Psoas muscle (tissue), 8 donors: ENCODE results near the gene ATP6V1G2. TPM values are rescaled to one million over a fixed set of nuclear protein-coding genes. Genes with fewer than 3 reads are reported as not detected.

Experiments used
- ATAC-seq, 4 donors: fragments of 200-7000 bp; cut with Tn5 transposase; one replicate each; pipeline ENCODE4 v1.9.1; 2020; ENCODE audit warnings: moderate library complexity in 3 of 4, mild to moderate bottlenecking in 2 of 4
- DNase-seq, 2 donors: peaks; one replicate each; pipeline ENCODE4 v3.0.0-alpha.2; 2020
- H3K27ac ChIP-seq: fragments of 200-600 bp; one replicate; pipeline ENCODE4 v1.8.0; 2022
- H3K27me3 ChIP-seq, 3 donors: fragments of 200-600 bp in 1 of 3; one replicate each; pipeline versions ENCODE4 v1.6.1 to v1.8.0; 2013 to 2022; ENCODE audit warnings: low read length in 2 of 3, mild to moderate bottlenecking in 2 of 3, moderate library complexity in 1 of 3; ENCODE audit not compliant: insufficient read depth in 3 of 3
- H3K36me3 ChIP-seq, 2 donors: fragments of 200-600 bp in 1 of 2; one replicate each; pipeline versions ENCODE4 v1.6.1 to v1.8.0; 2013 to 2022; ENCODE audit warnings: low read depth in 1 of 2, mild to moderate bottlenecking in 1 of 2, moderate library complexity in 1 of 2; ENCODE audit not compliant: insufficient read depth in 1 of 2
- H3K4me1 ChIP-seq: fragments of 200-600 bp; one replicate; pipeline ENCODE4 v1.8.0; 2022
- H3K4me3 ChIP-seq: fragments of 200-600 bp; one replicate; pipeline ENCODE4 v1.8.0; 2022; ENCODE audit warnings: mild to moderate bottlenecking
- H3K9me3 ChIP-seq: fragments of 200-600 bp; one replicate; pipeline ENCODE4 v1.8.0; 2022
- WGBS, 3 donors: extraction: QIAGEN DNeasy Blood & Tissue Kit; methylation state at CpG; one replicate each; pipeline versions ENCODE4 v1.1.6 to v1.1.7; 2013; 5-methylcytosine and 5-hydroxymethylcytosine counted together
- intact Hi-C, 2 donors: fragments of 100-400 bp; cut with DNase I; formaldehyde crosslinking; loops; one replicate each; pipeline versions ENCODE4 v1.11.0 to v1.14.2; 2022
- polyA plus RNA-seq, 3 donors: library from polyadenylated mRNA; stranded (reverse); fragments of 200-250 nt; gene quantifications; one replicate each; pipeline ENCODE4 v1.2.3, GENCODE V29; 2013
- total RNA-seq, 4 donors: library from RNA; stranded (reverse); fragmentation: NEBNext Ultra II Directional in 2 of 4; extraction: Animal tissue kit (Norgen Biotek cat#: 25700) in 2 of 4; gene quantifications; one replicate each; pipeline versions ENCODE4 v1.2.1 to v1.2.4, GENCODE V29; 2021 to 2023
- TF ChIP-seq, protein P1 (sequence below): fragments of 200-600 bp; IDR thresholded peaks from one replicate; pipeline ENCODE4 v1.8.0; 2022; ENCODE audit warnings: antibody characterized with exemption
- donor health status: healthy with polysubstance abuse.
- donor health status: DM: no; HTN: no; CAD: no; lungs with moderate emphysema.
- donor health status: Bipolar disorder and iron deficiency.
- donor health status: healthy.
- donor health status: DM: yes; HTN: yes; CAD: no.
- donor health status: DM: no; HTN: no; CAD: no.
- donor health status: DM: no; HTN: no; CAD: no.
- donor health status: DM: yes; HTN: yes; CAD: no.

ATP6V1G2 gene
- total and polyA plus RNA-seq, 7 donors, result 0.66 to 4.7 (median 1.2) TPM

DNA sequence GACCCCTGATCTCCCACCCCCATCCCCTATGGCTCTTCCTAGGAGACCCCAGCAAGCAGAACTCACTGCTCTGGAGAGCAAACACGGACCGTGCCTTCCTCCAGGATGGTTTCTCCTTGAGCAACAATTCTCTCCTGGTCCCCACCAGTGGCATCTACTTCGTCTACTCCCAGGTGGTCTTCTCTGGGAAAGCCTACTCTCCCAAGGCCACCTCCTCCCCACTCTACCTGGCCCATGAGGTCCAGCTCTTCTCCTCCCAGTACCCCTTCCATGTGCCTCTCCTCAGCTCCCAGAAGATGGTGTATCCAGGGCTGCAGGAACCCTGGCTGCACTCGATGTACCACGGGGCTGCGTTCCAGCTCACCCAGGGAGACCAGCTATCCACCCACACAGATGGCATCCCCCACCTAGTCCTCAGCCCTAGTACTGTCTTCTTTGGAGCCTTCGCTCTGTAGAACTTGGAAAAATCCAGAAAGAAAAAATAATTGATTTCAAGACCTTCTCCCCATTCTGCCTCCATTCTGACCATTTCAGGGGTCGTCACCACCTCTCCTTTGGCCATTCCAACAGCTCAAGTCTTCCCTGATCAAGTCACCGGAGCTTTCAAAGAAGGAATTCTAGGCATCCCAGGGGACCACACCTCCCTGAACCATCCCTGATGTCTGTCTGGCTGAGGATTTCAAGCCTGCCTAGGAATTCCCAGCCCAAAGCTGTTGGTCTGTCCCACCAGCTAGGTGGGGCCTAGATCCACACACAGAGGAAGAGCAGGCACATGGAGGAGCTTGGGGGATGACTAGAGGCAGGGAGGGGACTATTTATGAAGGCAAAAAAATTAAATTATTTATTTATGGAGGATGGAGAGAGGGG, 27.1 kb upstream of the ATP6V1G2 start:
- intact Hi-C loops, result no loop called here
- Histone ChIP-seq H3K36me3 (no peaks in the 10 kb centered on the region), H3K4me3 (no peak overlapping the region), H3K27me3 (no peaks in the 10 kb centered on the region), H3K9me3 (no peaks in the 10 kb centered on the region), H3K4me1 (no peaks in the 10 kb centered on the region), H3K27ac (no peak overlapping the region)
- TF ChIP-seq, protein P1, sequence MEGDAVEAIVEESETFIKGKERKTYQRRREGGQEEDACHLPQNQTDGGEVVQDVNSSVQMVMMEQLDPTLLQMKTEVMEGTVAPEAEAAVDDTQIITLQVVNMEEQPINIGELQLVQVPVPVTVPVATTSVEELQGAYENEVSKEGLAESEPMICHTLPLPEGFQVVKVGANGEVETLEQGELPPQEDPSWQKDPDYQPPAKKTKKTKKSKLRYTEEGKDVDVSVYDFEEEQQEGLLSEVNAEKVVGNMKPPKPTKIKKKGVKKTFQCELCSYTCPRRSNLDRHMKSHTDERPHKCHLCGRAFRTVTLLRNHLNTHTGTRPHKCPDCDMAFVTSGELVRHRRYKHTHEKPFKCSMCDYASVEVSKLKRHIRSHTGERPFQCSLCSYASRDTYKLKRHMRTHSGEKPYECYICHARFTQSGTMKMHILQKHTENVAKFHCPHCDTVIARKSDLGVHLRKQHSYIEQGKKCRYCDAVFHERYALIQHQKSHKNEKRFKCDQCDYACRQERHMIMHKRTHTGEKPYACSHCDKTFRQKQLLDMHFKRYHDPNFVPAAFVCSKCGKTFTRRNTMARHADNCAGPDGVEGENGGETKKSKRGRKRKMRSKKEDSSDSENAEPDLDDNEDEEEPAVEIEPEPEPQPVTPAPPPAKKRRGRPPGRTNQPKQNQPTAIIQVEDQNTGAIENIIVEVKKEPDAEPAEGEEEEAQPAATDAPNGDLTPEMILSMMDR, result no peak
- 84 to 86% (median 84%) methylated on average over 9 of the region's 9 CpGs for WGBS, 3 donors
- DNase-seq (no peak), ATAC-seq (no peak)

DNA sequence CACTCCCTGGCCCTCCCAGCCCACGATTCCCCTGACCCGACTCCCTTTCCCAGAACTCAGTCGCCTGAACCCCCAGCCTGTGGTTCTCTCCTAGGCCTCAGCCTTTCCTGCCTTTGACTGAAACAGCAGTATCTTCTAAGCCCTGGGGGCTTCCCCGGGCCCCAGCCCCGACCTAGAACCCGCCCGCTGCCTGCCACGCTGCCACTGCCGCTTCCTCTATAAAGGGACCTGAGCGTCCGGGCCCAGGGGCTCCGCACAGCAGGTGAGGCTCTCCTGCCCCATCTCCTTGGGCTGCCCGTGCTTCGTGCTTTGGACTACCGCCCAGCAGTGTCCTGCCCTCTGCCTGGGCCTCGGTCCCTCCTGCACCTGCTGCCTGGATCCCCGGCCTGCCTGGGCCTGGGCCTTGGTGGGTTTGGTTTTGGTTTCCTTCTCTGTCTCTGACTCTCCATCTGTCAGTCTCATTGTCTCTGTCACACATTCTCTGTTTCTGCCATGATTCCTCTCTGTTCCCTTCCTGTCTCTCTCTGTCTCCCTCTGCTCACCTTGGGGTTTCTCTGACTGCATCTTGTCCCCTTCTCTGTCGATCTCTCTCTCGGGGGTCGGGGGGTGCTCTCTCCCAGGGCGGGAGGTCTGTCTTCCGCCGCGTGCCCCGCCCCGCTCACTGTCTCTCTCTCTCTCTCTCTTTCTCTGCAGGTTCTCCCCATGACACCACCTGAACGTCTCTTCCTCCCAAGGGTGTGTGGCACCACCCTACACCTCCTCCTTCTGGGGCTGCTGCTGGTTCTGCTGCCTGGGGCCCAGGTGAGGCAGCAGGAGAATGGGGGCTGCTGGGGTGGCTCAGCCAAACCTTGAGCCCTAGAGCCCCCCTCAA, 25.9 kb upstream of the ATP6V1G2 start, which contains the start of gene LTA:
Gene LTA (plus strand): TSS at position 249 of the 871 bp plus-strand sequence. CDS start 454 bp downstream, at position 703.
- H3K27ac ChIP-seq, result no peak within 1 kb of the TSS
- WGBS, 3 donors, result 78 to 84% (median 83%) methylated on average over 27 of the region's 27 CpGs
- ATAC-seq, result no peak
- H3K9me3 ChIP-seq, result no peaks in the 10 kb centered on the region
- TF ChIP-seq, protein P1, result no peak
- DNase-seq, result no peak
- intact Hi-C loops, result no loop called here
- no peak within 1 kb of the TSS for H3K4me3 ChIP-seq
- peaks cover 0 to 2% (median 0%) of the 10 kb centered on the region in 3 donors for H3K27me3 ChIP-seq
- no peaks in the 10 kb centered on the region for H3K36me3 ChIP-seq
- H3K4me1 ChIP-seq, result no peaks in the 10 kb centered on the region

GRCh38 chr6:31569861-31570536, 23.6 kb upstream of the ATP6V1G2 start:
- TF ChIP-seq, protein P1, result no peak
- Histone ChIP-seq H3K4me3 (no peak overlapping the region), H3K27me3 (peaks cover 0 to 2% (median 0%) of the 10 kb centered on the region in 3 donors), H3K4me1 (no peaks in the 10 kb centered on the region), H3K27ac (no peak overlapping the region), H3K36me3 (no peaks in the 10 kb centered on the region), H3K9me3 (no peaks in the 10 kb centered on the region)
- DNase-seq (no peak), ATAC-seq (no peak)
- 68 to 79% (median 75%) methylated on average over 1 of the region's 1 CpG for WGBS, 3 donors
- intact Hi-C loops, result no loop called here

- H3K36me3 ChIP-seq, result no peaks in the 10 kb centered on the region
- no peaks in the 10 kb centered on the region for H3K4me1 ChIP-seq
- TF ChIP-seq, protein P1, result no peak
- intact Hi-C loops, result no loop called here
- peaks cover 0 to 2% (median 0%) of the 10 kb centered on the region in 3 donors for H3K27me3 ChIP-seq
- WGBS, 3 donors, result 72 to 77% (median 73%) methylated on average over 3 of the region's 3 CpGs
- ATAC-seq, result no peak
- H3K9me3 ChIP-seq, result no peaks in the 10 kb centered on the region
- no peak overlapping the region for H3K27ac ChIP-seq
- no peak overlapping the region for H3K4me3 ChIP-seq
- no peak for DNase-seq
Observed at GRCh38 chr6:31568537-31568961, 22.1 kb upstream of the ATP6V1G2 start.
